Measurements from ENCODE around the gene PKNOX1.
A peak's percentile ranks its signal among the peaks of the same experiment; 100 is the strongest.
"Not testable (repeated sequence)": the region's sequence is repeated elsewhere in the genome, so short reads cannot be mapped to it uniquely, and the experiment has no call there.

PKNOX1 gene

GRCh38 chr21:42959728-42960127, 14.6 kb upstream of the PKNOX1 start:
- Histone ChIP-seq H3K27ac (ENCODE audit: low read length) (no peak overlapping the region), H3K27me3 (ENCODE audit: low read depth, low read length) (no peaks in the 10 kb centered on the region), H3K4me3 (ENCODE audit: low read depth in 1 of 2, low read length in 2 of 2) (no peak overlapping the region), H3K9me3 (ENCODE audit: control insufficient read depth in 1 of 2, low read length in 2 of 2) (no peaks in the 10 kb centered on the region), H3K36me3 (ENCODE audit: control insufficient read depth in 1 of 2, insufficient read depth in 2 of 2, low read length in 2 of 2) (no peaks in the 10 kb centered on the region), H3K4me1 (ENCODE audit: control insufficient read depth in 1 of 2, insufficient read depth in 2 of 2, low read length in 2 of 2) (no peaks in the 10 kb centered on the region)

- Histone ChIP-seq H3K36me3 (ENCODE audit: control insufficient read depth in 1 of 2, insufficient read depth in 2 of 2, low read length in 2 of 2) (no peaks in the 10 kb centered on the region), H3K27ac (ENCODE audit: low read length) (no peak overlapping the region), H3K4me3 (ENCODE audit: low read depth in 1 of 2, low read length in 2 of 2) (no peak overlapping the region)
Observed at GRCh38 chr21:42962380-42963007, 11.9 kb upstream of the PKNOX1 start.

GRCh38 chr21:42964086-42964485, 10.3 kb upstream of the PKNOX1 start:
- Histone ChIP-seq H3K4me1 (ENCODE audit: control insufficient read depth in 1 of 2, insufficient read depth in 2 of 2, low read length in 2 of 2) (no peaks in the 10 kb centered on the region), H3K27ac (ENCODE audit: low read length) (no peak overlapping the region), H3K9me3 (ENCODE audit: control insufficient read depth in 1 of 2, low read length in 2 of 2) (no peaks in the 10 kb centered on the region), H3K4me3 (ENCODE audit: low read depth in 1 of 2, low read length in 2 of 2) (no peak overlapping the region), H3K36me3 (ENCODE audit: control insufficient read depth in 1 of 2, insufficient read depth in 2 of 2, low read length in 2 of 2) (no peaks in the 10 kb centered on the region), H3K27me3 (ENCODE audit: low read depth, low read length) (no peaks in the 10 kb centered on the region)

More at GRCh38 chr21:42962380-42963007, 11.9 kb upstream of the PKNOX1 start:
- H3K27me3 ChIP-seq (ENCODE audit: low read depth, low read length), result no peaks in the 10 kb centered on the region
- no peaks in the 10 kb centered on the region for H3K9me3 ChIP-seq (ENCODE audit: control insufficient read depth in 1 of 2, low read length in 2 of 2)
- no peaks in the 10 kb centered on the region for H3K4me1 ChIP-seq (ENCODE audit: control insufficient read depth in 1 of 2, insufficient read depth in 2 of 2, low read length in 2 of 2)

GRCh38 chr21:42964546-42965210, 9.7 kb upstream of the PKNOX1 start:
- Histone ChIP-seq H3K27ac (ENCODE audit: low read length) (no peak overlapping the region), H3K4me1 (ENCODE audit: control insufficient read depth in 1 of 2, insufficient read depth in 2 of 2, low read length in 2 of 2) (no peaks in the 10 kb centered on the region), H3K36me3 (ENCODE audit: control insufficient read depth in 1 of 2, insufficient read depth in 2 of 2, low read length in 2 of 2) (no peaks in the 10 kb centered on the region), H3K4me3 (ENCODE audit: low read depth in 1 of 2, low read length in 2 of 2) (no peak overlapping the region), H3K9me3 (ENCODE audit: control insufficient read depth in 1 of 2, low read length in 2 of 2) (no peaks in the 10 kb centered on the region), H3K27me3 (ENCODE audit: low read depth, low read length) (no peaks in the 10 kb centered on the region)

GRCh38 chr21:42965211-42965560, 9.2 kb upstream of the PKNOX1 start:
- no peaks in the 10 kb centered on the region for H3K9me3 ChIP-seq (ENCODE audit: control insufficient read depth in 1 of 2, low read length in 2 of 2)
- no peaks in the 10 kb centered on the region for H3K36me3 ChIP-seq (ENCODE audit: control insufficient read depth in 1 of 2, insufficient read depth in 2 of 2, low read length in 2 of 2)
- H3K4me1 ChIP-seq (ENCODE audit: control insufficient read depth in 1 of 2, insufficient read depth in 2 of 2, low read length in 2 of 2), result no peaks in the 10 kb centered on the region
- no peaks in the 10 kb centered on the region for H3K27me3 ChIP-seq (ENCODE audit: low read depth, low read length)
- no peak overlapping the region for H3K27ac ChIP-seq (ENCODE audit: low read length)
- H3K4me3 ChIP-seq (ENCODE audit: low read depth in 1 of 2, low read length in 2 of 2), result no peak overlapping the region

- H3K4me3 ChIP-seq (ENCODE audit: low read depth in 1 of 2, low read length in 2 of 2); H3K27ac ChIP-seq (ENCODE audit: low read length); H3K9me3 ChIP-seq (ENCODE audit: control insufficient read depth in 1 of 2, low read length in 2 of 2); H3K27me3 ChIP-seq (ENCODE audit: low read depth, low read length); H3K36me3 ChIP-seq (ENCODE audit: control insufficient read depth in 1 of 2, insufficient read depth in 2 of 2, low read length in 2 of 2); H3K4me1 ChIP-seq (ENCODE audit: control insufficient read depth in 1 of 2, insufficient read depth in 2 of 2, low read length in 2 of 2): not testable (repeated sequence)
Observed at GRCh38 chr21:42967616-42968015, 6.7 kb upstream of the PKNOX1 start.

- Histone ChIP-seq H3K36me3 (ENCODE audit: control insufficient read depth in 1 of 2, insufficient read depth in 2 of 2, low read length in 2 of 2) (no peaks in the 10 kb centered on the region), H3K27ac (ENCODE audit: low read length) (no peak overlapping the region), H3K27me3 (ENCODE audit: low read depth, low read length) (no peaks in the 10 kb centered on the region), H3K4me3 (ENCODE audit: low read depth in 1 of 2, low read length in 2 of 2) (no peak overlapping the region), H3K9me3 (ENCODE audit: control insufficient read depth in 1 of 2, low read length in 2 of 2) (no peaks in the 10 kb centered on the region), H3K4me1 (ENCODE audit: control insufficient read depth in 1 of 2, insufficient read depth in 2 of 2, low read length in 2 of 2) (peaks cover 0 to 6% of the 10 kb centered on the region in 2 donors)
Observed at GRCh38 chr21:42969193-42969600, 5.2 kb upstream of the PKNOX1 start.

GRCh38 chr21:42970946-42971653, 3.3 kb upstream of the PKNOX1 start:
- Histone ChIP-seq H3K27ac (ENCODE audit: low read length) (no peak overlapping the region), H3K9me3 (ENCODE audit: control insufficient read depth in 1 of 2, low read length in 2 of 2) (no peaks in the 10 kb centered on the region), H3K36me3 (ENCODE audit: control insufficient read depth in 1 of 2, insufficient read depth in 2 of 2, low read length in 2 of 2) (no peaks in the 10 kb centered on the region), H3K27me3 (ENCODE audit: low read depth, low read length) (no peaks in the 10 kb centered on the region), H3K4me1 (ENCODE audit: control insufficient read depth in 1 of 2, insufficient read depth in 2 of 2, low read length in 2 of 2) (peaks cover 4 to 6% of the 10 kb centered on the region in 2 donors), H3K4me3 (ENCODE audit: low read depth in 1 of 2, low read length in 2 of 2) (no peak overlapping the region)

- Histone ChIP-seq H3K9me3 (ENCODE audit: control insufficient read depth in 1 of 2, low read length in 2 of 2) (no peaks in the 10 kb centered on the region), H3K27ac (ENCODE audit: low read length) (peak overlapping the region; percentile 64), H3K4me3 (ENCODE audit: low read depth in 1 of 2, low read length in 2 of 2) (no peak overlapping the region), H3K4me1 (ENCODE audit: control insufficient read depth in 1 of 2, insufficient read depth in 2 of 2, low read length in 2 of 2) (peaks cover 4 to 13% of the 10 kb centered on the region in 2 donors), H3K27me3 (ENCODE audit: low read depth, low read length) (no peaks in the 10 kb centered on the region), H3K36me3 (ENCODE audit: control insufficient read depth in 1 of 2, insufficient read depth in 2 of 2, low read length in 2 of 2) (no peaks in the 10 kb centered on the region)
Observed at GRCh38 chr21:42971897-42972275, 2.5 kb upstream of the PKNOX1 start.

GRCh38 chr21:42973309-42973990, 912 bp upstream of the PKNOX1 start:
- Histone ChIP-seq H3K9me3 (ENCODE audit: control insufficient read depth in 1 of 2, low read length in 2 of 2) (no peaks in the 10 kb centered on the region), H3K27ac (ENCODE audit: low read length) (peak overlapping the region; percentile 74), H3K36me3 (ENCODE audit: control insufficient read depth in 1 of 2, insufficient read depth in 2 of 2, low read length in 2 of 2) (no peaks in the 10 kb centered on the region), H3K4me3 (ENCODE audit: low read depth in 1 of 2, low read length in 2 of 2) (peak overlapping the region; percentile 68 to 70), H3K27me3 (ENCODE audit: low read depth, low read length) (no peaks in the 10 kb centered on the region), H3K4me1 (ENCODE audit: control insufficient read depth in 1 of 2, insufficient read depth in 2 of 2, low read length in 2 of 2) (peaks cover 4 to 13% of the 10 kb centered on the region in 2 donors)
